Calu3 (cell line): ENCODE results near the gene DOK5. TPM values are rescaled to one million over a fixed set of nuclear protein-coding genes. Genes with fewer than 3 reads are reported as not detected.

ENCODE experiments used
- BruUV-seq: library from RNA; stranded (reverse); fragments of 400-500 nt; replicated peaks from 2 replicates; lab custom pipeline; 2021; lab: Mats Ljungman, UMichigan
- CTCF ChIA-PET: fragments of 300-600 bp; sonication (Branson Sonifier 250); formaldehyde crosslinking; loops from one replicate; lab custom pipeline; 2022; ENCODE audit warnings: antibody characterized with exemption; lab: Charles Lee
- DNase-seq: peaks from one replicate; pipeline ENCODE4 v3.0.0; 2022
- H3K27ac Mint-ChIP-seq: one replicate; pipeline ENCODE4 v1.8.0; 2022; ENCODE audit warnings: mixed read lengths; ENCODE audit not compliant: unreplicated experiment
- H3K27me3 Mint-ChIP-seq: one replicate; pipeline ENCODE4 v1.8.0; 2022; ENCODE audit warnings: mixed read lengths; ENCODE audit not compliant: unreplicated experiment
- H3K36me3 Mint-ChIP-seq: one replicate; pipeline ENCODE4 v1.8.0; 2022; ENCODE audit warnings: mild to moderate bottlenecking, moderate library complexity, mixed read lengths; ENCODE audit not compliant: insufficient read depth, unreplicated experiment
- H3K4me1 Mint-ChIP-seq: one replicate; pipeline ENCODE4 v1.8.0; 2022; ENCODE audit warnings: mild to moderate bottlenecking, low read depth, mixed read lengths; ENCODE audit not compliant: unreplicated experiment
- H3K4me3 Mint-ChIP-seq: one replicate; pipeline ENCODE4 v1.8.0; 2022; ENCODE audit warnings: mild to moderate bottlenecking, low read depth, moderate library complexity, mixed read lengths; ENCODE audit not compliant: unreplicated experiment
- H3K9me3 Mint-ChIP-seq: one replicate; pipeline ENCODE4 v1.8.0; 2022; ENCODE audit warnings: low read depth, mixed read lengths; ENCODE audit not compliant: unreplicated experiment
- intact Hi-C: fragments of 100-400 bp; cut with micrococcal nuclease; formaldehyde crosslinking; loops from one replicate; pipeline ENCODE4 v1.10.0; 2022; ENCODE audit not compliant: unreplicated experiment
- total RNA-seq: library from RNA; stranded (reverse); gene quantifications from 2 replicates; pipeline ENCODE4 v1.2.3, GENCODE V29; 2022
- TF ChIP-seq, protein P1 (sequence below): fragments of 200-600 bp; IDR thresholded peaks from one replicate; pipeline ENCODE4 v1.8.0; 2022; ENCODE audit warnings: antibody characterized with exemption; ENCODE audit not compliant: unreplicated experiment

The DOK5 gene
- total RNA-seq, 1 experiment from 2014 or later: 0.17 TPM

- intact Hi-C loops: no loop called here
- H3K27ac Mint-ChIP-seq: no peak overlapping the region
Measured at GRCh38 chr20:54596651-54597050, 121.3 kb downstream of the DOK5 start.

GRCh38 chr20:54598352-54598751, 123.0 kb downstream of the DOK5 start:
- Mint-ChIP-seq H3K4me3 (no peak overlapping the region), H3K36me3 (no peaks in the 10 kb centered on the region), H3K4me1 (no peaks in the 10 kb centered on the region), H3K27ac (no peak overlapping the region), H3K27me3 (peaks cover 63% of the 10 kb centered on the region), H3K9me3 (peaks cover 5% of the 10 kb centered on the region)
- TF ChIP-seq, protein P1, sequence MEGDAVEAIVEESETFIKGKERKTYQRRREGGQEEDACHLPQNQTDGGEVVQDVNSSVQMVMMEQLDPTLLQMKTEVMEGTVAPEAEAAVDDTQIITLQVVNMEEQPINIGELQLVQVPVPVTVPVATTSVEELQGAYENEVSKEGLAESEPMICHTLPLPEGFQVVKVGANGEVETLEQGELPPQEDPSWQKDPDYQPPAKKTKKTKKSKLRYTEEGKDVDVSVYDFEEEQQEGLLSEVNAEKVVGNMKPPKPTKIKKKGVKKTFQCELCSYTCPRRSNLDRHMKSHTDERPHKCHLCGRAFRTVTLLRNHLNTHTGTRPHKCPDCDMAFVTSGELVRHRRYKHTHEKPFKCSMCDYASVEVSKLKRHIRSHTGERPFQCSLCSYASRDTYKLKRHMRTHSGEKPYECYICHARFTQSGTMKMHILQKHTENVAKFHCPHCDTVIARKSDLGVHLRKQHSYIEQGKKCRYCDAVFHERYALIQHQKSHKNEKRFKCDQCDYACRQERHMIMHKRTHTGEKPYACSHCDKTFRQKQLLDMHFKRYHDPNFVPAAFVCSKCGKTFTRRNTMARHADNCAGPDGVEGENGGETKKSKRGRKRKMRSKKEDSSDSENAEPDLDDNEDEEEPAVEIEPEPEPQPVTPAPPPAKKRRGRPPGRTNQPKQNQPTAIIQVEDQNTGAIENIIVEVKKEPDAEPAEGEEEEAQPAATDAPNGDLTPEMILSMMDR: no peak
- intact Hi-C loops: no loop called here
- CTCF ChIA-PET: no interaction called here
- no peak for DNase-seq
- BruUV-seq: no TSS peak

More at GRCh38 chr20:54596651-54597050, 121.3 kb downstream of the DOK5 start:
- Mint-ChIP-seq H3K27me3 (peaks cover 54% of the 10 kb centered on the region), H3K4me3 (no peak overlapping the region), H3K36me3 (no peaks in the 10 kb centered on the region), H3K4me1 (no peaks in the 10 kb centered on the region), H3K9me3 (peaks cover 5% of the 10 kb centered on the region)
- TF ChIP-seq, protein P1: no peak
- CTCF ChIA-PET: interaction anchor here (1.5 kb wide), 2 partner anchors 9 to 20 kb away, joined by 3 to 4 read pairs; no protein-coding TSS in a partner anchor
- BruUV-seq: no TSS peak
- DNase-seq: no peak

DNA sequence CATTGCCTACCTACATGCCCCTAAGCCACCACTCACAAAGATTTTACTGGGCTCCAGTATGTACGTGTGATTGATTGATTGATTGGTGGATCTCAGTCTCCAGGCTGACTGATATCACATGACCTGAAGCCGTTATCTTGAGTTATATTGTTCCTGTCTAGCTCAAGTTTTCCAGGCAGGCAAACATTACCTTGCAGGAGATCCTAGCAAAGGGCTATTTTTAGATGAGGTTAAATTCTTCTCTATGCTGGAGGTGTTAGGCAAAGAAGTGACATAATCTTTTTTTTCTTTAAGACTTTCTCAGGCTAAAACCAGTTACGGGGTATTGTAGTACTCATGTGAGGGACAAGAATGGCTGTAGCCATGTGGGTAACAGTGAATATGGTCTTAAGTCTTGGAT, 125.2 kb downstream of the DOK5 start:
- peaks cover 50% of the 10 kb centered on the region for H3K27me3 Mint-ChIP-seq
- no peak overlapping the region for H3K4me3 Mint-ChIP-seq
- CTCF ChIA-PET: interaction anchor here (0.6 to 1.0 kb wide), 2 partner anchors 33 to 599 kb away, joined by 4 to 5 read pairs; no protein-coding TSS in a partner anchor
- H3K9me3 Mint-ChIP-seq: peaks cover 5% of the 10 kb centered on the region
- TF ChIP-seq, protein P1: no peak
- DNase-seq: no peak
- H3K36me3 Mint-ChIP-seq: no peaks in the 10 kb centered on the region
- no peak overlapping the region for H3K27ac Mint-ChIP-seq
- H3K4me1 Mint-ChIP-seq: no peaks in the 10 kb centered on the region
- BruUV-seq: no TSS peak
- intact Hi-C loops: no loop called here

DNA sequence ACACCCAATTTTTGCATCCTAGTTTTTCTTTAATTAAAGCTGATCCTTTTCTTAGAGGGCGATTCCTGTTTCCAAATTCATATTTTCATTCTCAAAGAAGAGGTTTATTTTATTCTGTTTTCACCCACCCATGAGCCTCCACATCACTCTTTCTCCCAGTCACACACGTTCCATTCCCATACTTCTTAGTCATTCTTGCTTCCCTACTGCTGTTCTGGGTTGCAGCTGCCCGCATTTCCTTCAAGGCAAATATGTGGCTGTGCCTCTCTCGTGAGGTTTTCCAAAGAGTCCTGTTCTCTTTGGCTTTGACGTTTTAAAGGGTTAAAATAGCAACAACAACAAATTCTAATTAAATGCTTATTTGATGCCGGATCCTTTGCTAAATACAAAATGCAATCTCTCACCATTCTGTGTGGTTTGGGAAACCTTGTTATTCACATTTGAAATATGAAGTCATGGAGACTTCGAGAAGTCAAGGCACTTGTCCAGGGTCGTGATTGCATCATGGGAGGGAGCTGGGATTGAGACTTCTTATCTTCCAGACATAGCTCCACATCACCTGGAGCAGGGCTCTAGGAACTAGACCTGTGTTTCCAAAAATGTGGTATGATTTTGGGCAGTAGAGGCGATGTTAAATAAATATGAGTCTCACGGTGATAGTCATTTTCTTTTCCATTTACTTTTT, 126.6 kb downstream of the DOK5 start:
- peaks cover 5% of the 10 kb centered on the region for H3K9me3 Mint-ChIP-seq
- intact Hi-C loops: no loop called here
- no peaks in the 10 kb centered on the region for H3K36me3 Mint-ChIP-seq
- BruUV-seq: no TSS peak
- peaks cover 37% of the 10 kb centered on the region for H3K27me3 Mint-ChIP-seq
- TF ChIP-seq, protein P1: no peak
- no peak overlapping the region for H3K27ac Mint-ChIP-seq
- no peak overlapping the region for H3K4me3 Mint-ChIP-seq
- CTCF ChIA-PET: interaction anchor here (1.3 kb wide), 1 partner anchor 15 kb away, joined by 3 read pairs; no protein-coding TSS in a partner anchor
- no peak for DNase-seq
- no peaks in the 10 kb centered on the region for H3K4me1 Mint-ChIP-seq
